GM12874 (cell line): ENCODE results near the gene ADM2.

Source experiments
- TF ChIP-seq, protein P1 (sequence below): IDR thresholded peaks from 2 replicates; pipeline ENCODE4 v1.5.1; 2011; ENCODE audit warnings: low read depth, mild to moderate bottlenecking, control low read depth, low read length, moderate library complexity; ENCODE audit not compliant: insufficient read depth

ADM2 gene

DNA sequence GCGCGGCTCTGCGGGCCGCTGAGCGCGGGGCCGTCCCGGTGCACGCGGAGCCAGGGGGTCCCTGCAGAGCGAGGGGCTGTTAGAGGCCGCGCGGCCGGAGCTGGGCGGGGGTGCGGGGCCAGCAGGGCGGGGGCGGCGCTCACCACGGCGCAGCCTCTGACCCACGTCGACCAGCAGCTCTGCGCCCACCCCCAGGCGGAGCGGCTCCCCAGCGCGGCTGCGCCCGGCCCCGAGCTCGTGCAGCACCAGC, 44.4 kb downstream of the ADM2 start:
- TF ChIP-seq, protein P1, sequence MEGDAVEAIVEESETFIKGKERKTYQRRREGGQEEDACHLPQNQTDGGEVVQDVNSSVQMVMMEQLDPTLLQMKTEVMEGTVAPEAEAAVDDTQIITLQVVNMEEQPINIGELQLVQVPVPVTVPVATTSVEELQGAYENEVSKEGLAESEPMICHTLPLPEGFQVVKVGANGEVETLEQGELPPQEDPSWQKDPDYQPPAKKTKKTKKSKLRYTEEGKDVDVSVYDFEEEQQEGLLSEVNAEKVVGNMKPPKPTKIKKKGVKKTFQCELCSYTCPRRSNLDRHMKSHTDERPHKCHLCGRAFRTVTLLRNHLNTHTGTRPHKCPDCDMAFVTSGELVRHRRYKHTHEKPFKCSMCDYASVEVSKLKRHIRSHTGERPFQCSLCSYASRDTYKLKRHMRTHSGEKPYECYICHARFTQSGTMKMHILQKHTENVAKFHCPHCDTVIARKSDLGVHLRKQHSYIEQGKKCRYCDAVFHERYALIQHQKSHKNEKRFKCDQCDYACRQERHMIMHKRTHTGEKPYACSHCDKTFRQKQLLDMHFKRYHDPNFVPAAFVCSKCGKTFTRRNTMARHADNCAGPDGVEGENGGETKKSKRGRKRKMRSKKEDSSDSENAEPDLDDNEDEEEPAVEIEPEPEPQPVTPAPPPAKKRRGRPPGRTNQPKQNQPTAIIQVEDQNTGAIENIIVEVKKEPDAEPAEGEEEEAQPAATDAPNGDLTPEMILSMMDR = no peak

DNA sequence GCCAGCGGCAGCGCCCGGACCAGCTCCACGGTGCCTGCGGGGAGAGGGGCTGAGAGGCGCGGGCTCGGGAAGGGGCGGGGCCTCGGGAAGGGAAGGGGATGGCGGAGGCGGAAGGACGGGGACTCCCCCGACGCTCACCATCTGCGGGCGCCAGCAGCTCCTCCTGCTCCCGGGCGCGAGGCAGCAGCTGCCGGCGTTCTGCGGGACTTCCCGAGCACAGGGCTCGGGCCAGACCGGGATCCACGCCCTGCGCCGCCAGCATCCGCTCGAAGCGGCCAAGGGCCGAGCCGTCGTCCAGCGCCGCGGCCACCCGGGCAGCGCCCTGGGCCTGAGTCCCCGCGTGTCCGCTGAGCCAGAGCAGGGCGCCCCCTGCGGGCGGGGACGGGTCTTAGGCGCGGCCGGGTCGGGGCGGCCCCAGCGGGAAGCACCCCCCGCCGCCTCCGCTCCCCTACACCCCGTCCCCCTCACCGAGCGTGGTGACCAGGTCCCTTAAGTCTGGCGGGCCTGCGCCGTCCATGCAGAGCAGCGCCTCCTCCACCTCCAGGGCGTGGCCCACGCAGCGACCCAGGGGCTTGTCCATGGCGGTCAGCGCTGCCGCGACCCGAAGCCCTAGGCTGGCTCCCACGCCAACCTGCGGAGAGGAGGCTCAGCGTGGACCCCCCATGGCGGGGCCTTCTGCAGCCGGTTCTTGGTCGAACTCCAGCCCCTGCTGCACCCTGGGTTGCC, 44.9 kb downstream of the ADM2 start:
- TF ChIP-seq, protein P1 = peak; percentile 80

DNA sequence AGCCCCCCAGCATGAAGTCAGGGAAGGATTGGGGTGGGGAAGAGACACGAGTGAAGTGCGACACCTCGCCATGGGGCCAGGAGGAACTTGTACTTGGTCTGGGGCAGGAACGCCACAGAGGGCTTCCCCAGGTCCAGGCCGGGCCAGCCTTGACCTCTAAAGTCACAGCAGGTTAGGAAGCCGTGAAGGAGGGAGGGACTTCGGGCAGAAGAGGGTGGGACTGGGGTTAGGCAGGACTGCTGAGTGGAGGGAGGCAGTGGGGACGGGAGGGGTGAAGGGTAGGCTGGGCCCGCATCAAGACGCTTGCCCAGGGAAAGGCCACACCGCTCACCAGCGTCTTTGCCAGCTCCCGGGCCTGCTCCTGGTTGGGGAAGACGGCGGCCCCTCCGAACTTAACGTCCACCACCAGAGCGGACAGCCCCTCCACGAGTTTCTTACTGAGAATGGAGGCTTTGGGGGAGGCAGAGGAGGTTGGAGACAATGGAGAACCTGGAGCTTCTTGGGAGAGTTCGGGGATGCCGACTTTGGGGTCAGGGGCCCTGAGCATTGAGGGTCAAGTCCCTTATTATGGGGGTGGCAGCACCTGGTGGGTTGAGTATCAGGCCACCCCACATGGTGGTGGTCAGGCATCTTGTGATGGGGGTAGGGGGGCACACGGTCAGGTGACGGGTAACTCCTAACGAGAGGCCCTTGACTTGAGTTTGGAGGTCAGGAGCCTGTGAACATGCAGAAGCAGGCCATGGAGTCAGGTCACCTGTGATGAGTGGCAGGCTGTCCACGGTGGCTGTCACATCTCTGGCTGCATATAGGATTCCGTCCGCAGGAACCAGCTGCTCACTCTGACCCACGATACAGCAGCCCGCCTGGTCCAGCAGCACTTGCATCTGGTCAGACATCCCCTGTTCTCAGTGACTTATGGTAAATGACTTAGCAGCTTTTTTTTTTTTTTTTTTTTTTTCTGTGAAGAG, 45.8 kb downstream of the ADM2 start:
- TF ChIP-seq, protein P1 = no peak

DNA sequence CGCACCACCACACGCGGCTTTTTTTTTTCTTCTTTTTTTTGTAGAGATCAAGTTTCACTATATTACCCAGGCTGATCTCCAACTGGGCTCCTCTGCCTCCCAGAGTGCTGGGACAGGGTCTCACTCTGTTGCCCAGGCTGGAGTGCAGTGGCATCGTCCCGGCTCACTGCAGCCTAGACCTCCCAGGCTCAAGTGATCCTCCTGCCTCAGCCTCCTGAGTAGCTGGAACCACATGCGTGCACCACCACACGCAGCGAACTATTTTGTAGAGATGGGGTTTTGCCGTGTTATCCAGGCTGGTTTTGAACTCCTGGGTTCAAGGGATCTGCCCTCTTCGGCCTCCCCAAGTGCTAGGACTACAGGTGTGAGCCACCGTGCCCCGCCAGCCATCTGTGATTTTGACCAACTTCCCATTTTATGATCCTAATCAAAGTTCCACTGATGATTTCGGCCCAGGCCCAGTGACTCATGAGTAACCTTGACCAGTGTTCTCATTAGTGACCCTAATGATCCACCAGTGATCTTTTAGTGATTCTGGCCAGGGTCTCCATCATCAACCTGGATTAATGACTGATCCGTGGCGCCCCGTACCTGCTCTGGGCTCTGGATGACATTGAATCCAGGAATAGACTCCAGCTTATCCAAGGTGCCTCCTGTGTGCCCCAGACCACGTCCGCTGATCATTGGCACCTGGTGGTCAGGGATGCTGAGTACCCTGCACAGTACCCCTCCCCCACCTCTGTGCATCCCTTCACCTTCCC, 46.8 kb downstream of the ADM2 start:
- TF ChIP-seq, protein P1 = no peak

DNA sequence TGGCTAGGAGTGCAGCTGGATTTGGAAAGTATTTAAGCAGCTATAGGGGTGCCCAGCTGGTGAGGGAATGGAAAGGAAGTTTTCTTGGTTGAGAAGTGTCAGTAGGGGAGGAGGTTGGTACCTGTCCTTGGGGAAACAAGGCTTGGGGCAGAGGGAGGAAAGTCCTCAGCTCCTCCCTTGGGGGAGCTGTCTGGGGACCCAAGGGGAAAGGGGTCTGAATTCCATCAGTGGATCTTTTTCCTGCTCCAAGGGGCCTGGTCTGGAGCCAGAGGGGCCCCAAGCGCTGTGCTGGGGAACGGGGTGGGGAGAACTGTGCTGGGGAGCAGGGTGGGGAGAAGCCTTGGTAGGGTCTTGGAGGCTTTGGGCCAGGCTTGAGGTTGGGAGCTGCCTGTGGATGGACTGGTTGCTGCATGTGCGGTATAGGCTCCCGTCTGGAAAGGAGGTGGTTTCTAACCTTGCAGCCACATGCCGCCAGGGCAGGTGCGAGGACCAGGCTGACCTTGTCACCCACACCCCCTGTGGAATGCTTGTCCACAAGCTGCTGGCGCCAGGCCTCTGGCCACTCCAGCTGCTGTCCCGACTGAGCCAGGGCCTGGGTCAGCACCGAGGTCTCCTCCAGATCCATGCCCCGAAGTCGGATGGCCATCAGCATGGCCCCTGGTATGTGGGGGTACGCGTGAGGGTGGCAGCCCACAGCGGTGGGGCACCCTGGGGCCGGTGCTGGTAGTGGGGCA, 47.5 kb downstream of the ADM2 start:
- TF ChIP-seq, protein P1 = no peak

DNA sequence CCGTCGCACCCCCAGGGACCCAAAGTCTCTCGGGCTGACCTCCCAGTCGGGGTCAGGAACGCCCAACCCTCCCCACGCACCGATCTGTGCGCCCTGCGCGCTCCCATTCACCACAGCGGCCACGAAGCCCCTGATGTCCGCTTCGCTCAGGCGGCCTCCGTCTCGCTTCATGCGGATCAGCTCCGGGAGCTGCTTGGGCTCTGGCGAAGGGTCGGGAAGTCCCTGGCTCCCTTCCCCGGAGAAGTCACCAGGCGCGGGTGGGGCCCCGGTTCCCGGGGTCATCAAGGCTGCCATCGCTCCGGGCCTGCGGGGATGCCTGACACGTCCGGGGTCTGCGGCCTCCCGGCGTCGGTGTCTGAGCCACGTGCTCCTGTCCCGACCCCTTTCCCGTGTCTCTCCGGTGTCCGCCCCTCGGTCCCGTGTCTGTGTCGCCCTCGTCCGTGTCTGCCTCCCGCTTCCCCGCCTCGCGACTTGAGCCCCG, 48.1 kb downstream of the ADM2 start:
- TF ChIP-seq, protein P1 = no peak
